ENCODE data around the gene PRR23E. TPM values are rescaled to one million over a fixed set of nuclear protein-coding genes. Genes with fewer than 3 reads are reported as not detected.

Gene PRR23E
- polyA plus RNA-seq, 1 donor from 2014 or later, result not detected

DNA sequence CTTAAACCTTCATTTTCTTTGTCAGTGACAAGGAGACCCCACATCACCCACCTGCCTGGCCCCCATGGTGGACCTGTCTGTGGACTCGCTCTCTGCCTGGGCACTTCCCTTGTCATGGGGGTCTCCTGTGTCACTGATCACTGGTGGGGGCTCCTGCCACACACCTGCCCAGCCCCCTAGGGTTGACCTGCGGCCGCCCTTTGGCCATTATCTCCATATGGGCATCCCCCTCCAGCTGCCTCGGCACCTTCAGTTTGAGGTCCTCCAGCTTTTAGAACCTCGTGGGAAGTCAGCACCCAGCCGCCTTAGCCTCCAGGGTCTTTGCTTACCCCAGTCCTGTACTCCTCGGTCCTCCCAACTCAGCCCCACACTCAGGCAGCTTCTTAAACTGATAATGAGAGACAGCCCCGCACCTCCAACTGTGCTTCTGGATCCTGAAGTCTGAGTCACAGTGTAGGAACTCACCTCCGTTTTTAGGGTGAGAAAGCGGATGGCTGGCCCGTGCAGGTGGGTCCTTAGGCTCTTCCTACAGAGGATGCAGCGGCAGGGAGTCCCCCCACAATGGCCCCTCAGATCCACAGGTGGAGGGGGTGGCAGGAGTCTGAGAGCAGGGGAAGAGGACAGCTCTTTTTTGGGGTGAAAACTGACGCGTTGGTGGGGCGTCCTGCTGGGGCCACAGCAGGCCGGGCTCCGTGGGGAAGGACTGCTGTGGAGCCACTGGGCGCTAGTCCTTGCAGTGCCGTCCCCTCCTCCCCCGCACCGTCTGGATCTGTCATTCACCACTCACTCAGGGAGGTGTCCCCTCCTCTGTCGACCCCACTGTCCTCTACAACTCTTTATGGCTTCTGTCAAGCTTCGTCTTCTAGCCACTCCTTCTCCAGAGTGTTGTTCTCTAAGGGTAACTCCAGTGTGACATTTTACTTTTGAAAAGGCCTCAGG lies 8.7 kb upstream of the PRR23E start:
- no peaks in the 10 kb centered on the region for H4K20me1 ChIP-seq (ENCODE audit: insufficient read depth)
- H3K36me3 ChIP-seq (ENCODE audit: insufficient read depth, low read length), result no peaks in the 10 kb centered on the region
- H3K27me3 ChIP-seq (ENCODE audit: insufficient read depth, low read depth, low read length), result no peaks in the 10 kb centered on the region
- H3K4me2 ChIP-seq (ENCODE audit: low read length), result no peak overlapping the region
- no peaks in the 10 kb centered on the region for H3F3A ChIP-seq (ENCODE audit: insufficient read depth, low read length, poor library complexity, severe bottlenecking)
- no peaks in the 10 kb centered on the region for H3K9me3 ChIP-seq (ENCODE audit: low read length)
- H3K9me2 ChIP-seq (ENCODE audit: insufficient read depth, low read length), result no peaks in the 10 kb centered on the region
- H3K4me3 ChIP-seq (ENCODE audit: low read length), result no peak overlapping the region
- H3K79me2 ChIP-seq (replicated peaks; ENCODE audit: insufficient read depth, low read length), result no peaks in the 10 kb centered on the region
- no peak overlapping the region for H3K27ac ChIP-seq (ENCODE audit: low read length)
- no peak overlapping the region for H3K9ac ChIP-seq (ENCODE audit: low read length)
- H2AFZ ChIP-seq (ENCODE audit: low read depth, low read length), result no peak overlapping the region
- no peak for TF ChIP-seq POLR2AphosphoS5 (IDR thresholded peaks at IDR 0.05)
- TF ChIP-seq TAF1 (IDR thresholded peaks at IDR 0.05; ENCODE audit: low read depth), result no peak
- no peak for TF ChIP-seq EZH2 (IDR thresholded peaks at IDR 0.05; ENCODE audit: borderline replicate concordance, insufficient read depth, low read length, poor library complexity, severe bottlenecking)
- TF ChIP-seq, protein P1, sequence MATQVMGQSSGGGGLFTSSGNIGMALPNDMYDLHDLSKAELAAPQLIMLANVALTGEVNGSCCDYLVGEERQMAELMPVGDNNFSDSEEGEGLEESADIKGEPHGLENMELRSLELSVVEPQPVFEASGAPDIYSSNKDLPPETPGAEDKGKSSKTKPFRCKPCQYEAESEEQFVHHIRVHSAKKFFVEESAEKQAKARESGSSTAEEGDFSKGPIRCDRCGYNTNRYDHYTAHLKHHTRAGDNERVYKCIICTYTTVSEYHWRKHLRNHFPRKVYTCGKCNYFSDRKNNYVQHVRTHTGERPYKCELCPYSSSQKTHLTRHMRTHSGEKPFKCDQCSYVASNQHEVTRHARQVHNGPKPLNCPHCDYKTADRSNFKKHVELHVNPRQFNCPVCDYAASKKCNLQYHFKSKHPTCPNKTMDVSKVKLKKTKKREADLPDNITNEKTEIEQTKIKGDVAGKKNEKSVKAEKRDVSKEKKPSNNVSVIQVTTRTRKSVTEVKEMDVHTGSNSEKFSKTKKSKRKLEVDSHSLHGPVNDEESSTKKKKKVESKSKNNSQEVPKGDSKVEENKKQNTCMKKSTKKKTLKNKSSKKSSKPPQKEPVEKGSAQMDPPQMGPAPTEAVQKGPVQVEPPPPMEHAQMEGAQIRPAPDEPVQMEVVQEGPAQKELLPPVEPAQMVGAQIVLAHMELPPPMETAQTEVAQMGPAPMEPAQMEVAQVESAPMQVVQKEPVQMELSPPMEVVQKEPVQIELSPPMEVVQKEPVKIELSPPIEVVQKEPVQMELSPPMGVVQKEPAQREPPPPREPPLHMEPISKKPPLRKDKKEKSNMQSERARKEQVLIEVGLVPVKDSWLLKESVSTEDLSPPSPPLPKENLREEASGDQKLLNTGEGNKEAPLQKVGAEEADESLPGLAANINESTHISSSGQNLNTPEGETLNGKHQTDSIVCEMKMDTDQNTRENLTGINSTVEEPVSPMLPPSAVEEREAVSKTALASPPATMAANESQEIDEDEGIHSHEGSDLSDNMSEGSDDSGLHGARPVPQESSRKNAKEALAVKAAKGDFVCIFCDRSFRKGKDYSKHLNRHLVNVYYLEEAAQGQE (IDR thresholded peaks at IDR 0.05; ENCODE audit: borderline replicate concordance), result no peak
- TF ChIP-seq, protein P2, sequence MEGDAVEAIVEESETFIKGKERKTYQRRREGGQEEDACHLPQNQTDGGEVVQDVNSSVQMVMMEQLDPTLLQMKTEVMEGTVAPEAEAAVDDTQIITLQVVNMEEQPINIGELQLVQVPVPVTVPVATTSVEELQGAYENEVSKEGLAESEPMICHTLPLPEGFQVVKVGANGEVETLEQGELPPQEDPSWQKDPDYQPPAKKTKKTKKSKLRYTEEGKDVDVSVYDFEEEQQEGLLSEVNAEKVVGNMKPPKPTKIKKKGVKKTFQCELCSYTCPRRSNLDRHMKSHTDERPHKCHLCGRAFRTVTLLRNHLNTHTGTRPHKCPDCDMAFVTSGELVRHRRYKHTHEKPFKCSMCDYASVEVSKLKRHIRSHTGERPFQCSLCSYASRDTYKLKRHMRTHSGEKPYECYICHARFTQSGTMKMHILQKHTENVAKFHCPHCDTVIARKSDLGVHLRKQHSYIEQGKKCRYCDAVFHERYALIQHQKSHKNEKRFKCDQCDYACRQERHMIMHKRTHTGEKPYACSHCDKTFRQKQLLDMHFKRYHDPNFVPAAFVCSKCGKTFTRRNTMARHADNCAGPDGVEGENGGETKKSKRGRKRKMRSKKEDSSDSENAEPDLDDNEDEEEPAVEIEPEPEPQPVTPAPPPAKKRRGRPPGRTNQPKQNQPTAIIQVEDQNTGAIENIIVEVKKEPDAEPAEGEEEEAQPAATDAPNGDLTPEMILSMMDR (IDR thresholded peaks at IDR 0.05; ENCODE audit: poor library complexity, severe bottlenecking), result no peak
- TF ChIP-seq RAD21 (conservative IDR thresholded peaks at IDR 0.05), result no peak
- no peak for TF ChIP-seq SMC3 (conservative IDR thresholded peaks at IDR 0.05; ENCODE audit: poor library complexity)
- no peak for TF ChIP-seq MXI1 (conservative IDR thresholded peaks at IDR 0.05; ENCODE audit: poor library complexity, severe bottlenecking)
- TF ChIP-seq EP300 (conservative IDR thresholded peaks at IDR 0.05; ENCODE audit: poor library complexity, severe bottlenecking), result no peak

DNA sequence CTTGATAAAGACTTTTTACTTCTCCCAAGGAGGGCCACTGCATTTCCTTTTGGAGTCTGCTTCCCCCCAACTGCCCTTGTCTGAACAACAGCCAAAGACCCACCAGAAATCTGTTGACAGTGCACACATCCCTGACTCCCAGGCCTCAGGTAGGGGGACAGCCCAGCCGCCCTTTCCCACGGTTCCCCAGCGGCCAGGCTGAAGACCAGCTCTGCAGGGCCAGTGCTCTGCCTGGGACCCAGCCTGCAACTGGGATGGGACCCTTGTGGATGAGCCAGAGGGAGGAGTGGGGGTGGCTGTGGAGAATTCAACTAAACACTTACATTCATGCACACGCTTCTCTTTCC lies 8.1 kb upstream of the PRR23E start:
- H3K9ac ChIP-seq (ENCODE audit: low read length), result no peak overlapping the region
- no peaks in the 10 kb centered on the region for H3K9me3 ChIP-seq (ENCODE audit: low read length)
- no peaks in the 10 kb centered on the region for H3K27me3 ChIP-seq (ENCODE audit: insufficient read depth, low read depth, low read length)
- no peak overlapping the region for H3K4me3 ChIP-seq (ENCODE audit: low read length)
- no peaks in the 10 kb centered on the region for H3K36me3 ChIP-seq (ENCODE audit: insufficient read depth, low read length)
- no peaks in the 10 kb centered on the region for H3K79me2 ChIP-seq (replicated peaks; ENCODE audit: insufficient read depth, low read length)
- H3K27ac ChIP-seq (ENCODE audit: low read length), result no peak overlapping the region
- no peak overlapping the region for H2AFZ ChIP-seq (ENCODE audit: low read depth, low read length)
- TF ChIP-seq EZH2 (IDR thresholded peaks at IDR 0.05; ENCODE audit: borderline replicate concordance, insufficient read depth, low read length, poor library complexity, severe bottlenecking), result no peak
- no peak for TF ChIP-seq POLR2AphosphoS5 (IDR thresholded peaks at IDR 0.05)
- TF ChIP-seq, protein P1 (IDR thresholded peaks at IDR 0.05; ENCODE audit: borderline replicate concordance), result no peak
- no peak for TF ChIP-seq SMC3 (conservative IDR thresholded peaks at IDR 0.05; ENCODE audit: poor library complexity)
- no peak for TF ChIP-seq MXI1 (conservative IDR thresholded peaks at IDR 0.05; ENCODE audit: poor library complexity, severe bottlenecking)
- TF ChIP-seq, protein P2 (IDR thresholded peaks at IDR 0.05; ENCODE audit: poor library complexity, severe bottlenecking), result no peak
- TF ChIP-seq EP300 (conservative IDR thresholded peaks at IDR 0.05; ENCODE audit: poor library complexity, severe bottlenecking), result no peak
- TF ChIP-seq RAD21 (conservative IDR thresholded peaks at IDR 0.05), result no peak
- TF ChIP-seq TAF1 (IDR thresholded peaks at IDR 0.05; ENCODE audit: low read depth), result no peak
- H3K9me2 ChIP-seq (ENCODE audit: insufficient read depth, low read length), result no peaks in the 10 kb centered on the region
- no peaks in the 10 kb centered on the region for H3F3A ChIP-seq (ENCODE audit: insufficient read depth, low read length, poor library complexity, severe bottlenecking)
- H4K20me1 ChIP-seq (ENCODE audit: insufficient read depth), result no peaks in the 10 kb centered on the region
- no peak overlapping the region for H3K4me2 ChIP-seq (ENCODE audit: low read length)
